GM23248 (cell line): Measurements from ENCODE around the gene SNX27.

Experiments used
- EZH2 ChIP-seq: fragments of 200-600 bp; sonication (generic); IDR thresholded peaks from 2 replicates; pipeline ENCODE4 v1.6.1; 2018; ENCODE audit warnings: antibody characterized with exemption, mild to moderate bottlenecking; ENCODE audit not compliant: insufficient read depth, poor library complexity, severe bottlenecking
- EZH2phosphoT487 ChIP-seq: fragments of 200-600 bp; sonication (generic); IDR thresholded peaks from 2 replicates; pipeline ENCODE4 v1.6.1; 2018; ENCODE audit warnings: antibody characterized with exemption, moderate library complexity, mild to moderate bottlenecking, low read depth; ENCODE audit not compliant: insufficient read depth

DNA sequence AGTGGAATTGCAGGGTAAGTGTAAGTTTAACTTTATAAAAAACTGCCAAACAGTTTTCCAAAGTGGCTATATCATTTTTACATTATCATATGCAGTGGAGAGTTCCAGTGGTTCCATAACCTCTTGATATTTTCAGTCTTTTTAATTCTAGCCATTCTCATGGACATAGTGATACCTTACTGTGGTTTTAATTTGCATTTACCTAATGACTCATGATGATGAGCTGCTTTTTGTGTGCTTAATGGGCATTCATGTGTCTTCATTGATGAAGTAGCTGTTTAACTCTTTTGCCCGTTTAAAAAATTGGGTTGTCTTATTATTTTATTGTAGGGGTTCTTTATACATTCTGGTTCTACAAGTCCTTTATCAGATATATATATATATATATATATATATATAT is 29.4 kb downstream of the SNX27 start:
- TF ChIP-seq EZH2phosphoT487 (no peak), EZH2 (no peak)
